SK-N-SH treated with all-trans-retinoic acid at 6 μM for 48 hours (cell line): ENCODE measurements around the gene DPF3.

Source experiments
- ATAC-seq: fragments of 200-7000 bp; cut with Tn5 transposase; 3 replicates; pipeline ENCODE4 v1.9.1; 2020; ENCODE audit warnings: mild to moderate bottlenecking, moderate library complexity
- ARNTL ChIP-seq: fragments of 450-650 bp; formaldehyde crosslinking; IDR thresholded peaks from 2 replicates; pipeline ENCODE4 v1.5.0; 2020; ENCODE audit warnings: low read depth, mild to moderate bottlenecking, moderate library complexity, borderline replicate concordance
- BACH2 ChIP-seq: fragments of 250-450 bp; sonication (Bioruptor Pico); IDR thresholded peaks from 2 replicates; pipeline ENCODE4 v1.9.0; 2021; ENCODE audit warnings: mild to moderate bottlenecking, borderline replicate concordance
- CSDC2 ChIP-seq: fragments of 250-450 bp; sonication (Bioruptor Pico); IDR thresholded peaks from 2 replicates; pipeline ENCODE4 v1.5.0; 2020; ENCODE audit warnings: mild to moderate bottlenecking, moderate library complexity
- ESRRG ChIP-seq: fragments of 250-450 bp; sonication (Bioruptor Pico); IDR thresholded peaks from 2 replicates; pipeline ENCODE4 v1.6.1; 2021; ENCODE audit warnings: mild to moderate bottlenecking
- GLIS3 ChIP-seq: fragments of 250-450 bp; sonication (Bioruptor Pico); IDR thresholded peaks from 2 replicates; pipeline ENCODE4 v1.5.0; 2020; ENCODE audit warnings: mild to moderate bottlenecking, moderate library complexity
- ISL1 ChIP-seq: fragments of 250-450 bp; sonication (Bioruptor Pico); IDR thresholded peaks from 2 replicates; pipeline ENCODE4 v2.1.2; 2022; ENCODE audit warnings: mild to moderate bottlenecking, moderate library complexity
- OSR1 ChIP-seq: fragments of 250-450 bp; sonication (Bioruptor Pico); IDR thresholded peaks from 2 replicates; pipeline ENCODE4 v1.8.0; 2022; ENCODE audit warnings: moderate library complexity, mild to moderate bottlenecking, inconsistent platforms
- PATZ1 ChIP-seq: fragments of 250-450 bp; sonication (Bioruptor Pico); IDR thresholded peaks from 2 replicates; pipeline ENCODE4 v1.8.0; 2020; ENCODE audit warnings: mild to moderate bottlenecking, moderate library complexity, borderline replicate concordance
- RARB ChIP-seq: fragments of 250-450 bp; sonication (Bioruptor Pico); IDR thresholded peaks from 2 replicates; pipeline ENCODE4 v1.8.0; 2021; ENCODE audit warnings: mild to moderate bottlenecking, moderate library complexity
- SNAI2 ChIP-seq: fragments of 250-450 bp; sonication (Bioruptor Pico); IDR thresholded peaks from 2 replicates; pipeline ENCODE4 v1.5.0; 2020; ENCODE audit warnings: mild to moderate bottlenecking, moderate library complexity
- TCF4 ChIP-seq: fragments of 250-450 bp; sonication (Bioruptor Pico); IDR thresholded peaks from 2 replicates; pipeline ENCODE4 v1.8.0; 2021; ENCODE audit warnings: mild to moderate bottlenecking, moderate library complexity, borderline replicate concordance
- TSHZ2 ChIP-seq: fragments of 250-450 bp; sonication (Bioruptor Pico); IDR thresholded peaks from 2 replicates; pipeline ENCODE4 v1.5.0; 2020; ENCODE audit warnings: mild to moderate bottlenecking, moderate library complexity
- ZC3H10 ChIP-seq: fragments of 250-450 bp; sonication (Bioruptor Pico); IDR thresholded peaks from 2 replicates; pipeline ENCODE4 v1.5.1; 2021; ENCODE audit warnings: mild to moderate bottlenecking, moderate library complexity
- ZFP3 ChIP-seq: fragments of 250-450 bp; sonication (Bioruptor Pico); IDR thresholded peaks from 2 replicates; pipeline ENCODE4 v1.5.0; 2020; ENCODE audit warnings: mild to moderate bottlenecking, moderate library complexity
- ZFP30 ChIP-seq: fragments of 450-650 bp; formaldehyde crosslinking; IDR thresholded peaks from 2 replicates; pipeline ENCODE4 v1.5.0; 2022; ENCODE audit warnings: mild to moderate bottlenecking, moderate library complexity
- ZNF565 ChIP-seq: fragments of 450-650 bp; formaldehyde crosslinking; conservative IDR thresholded peaks from 2 replicates; pipeline ENCODE4 v1.5.0; 2020; ENCODE audit warnings: low read depth, mild to moderate bottlenecking, moderate library complexity
- ZNF70 ChIP-seq: fragments of 450-650 bp; formaldehyde crosslinking; IDR thresholded peaks from 2 replicates; pipeline ENCODE4 v1.5.0; 2020; ENCODE audit warnings: mild to moderate bottlenecking, moderate library complexity
- ZNF8 ChIP-seq: fragments of 450-650 bp; formaldehyde crosslinking; IDR thresholded peaks from 2 replicates; pipeline ENCODE4 v1.5.0; 2020; ENCODE audit warnings: mild to moderate bottlenecking, moderate library complexity
- TF ChIP-seq, protein P1 (sequence below): fragments of 250-450 bp; sonication (Bioruptor Pico); IDR thresholded peaks from 2 replicates; pipeline ENCODE4 v1.5.1; 2021; ENCODE audit warnings: mild to moderate bottlenecking, moderate library complexity

The DPF3 gene

DNA sequence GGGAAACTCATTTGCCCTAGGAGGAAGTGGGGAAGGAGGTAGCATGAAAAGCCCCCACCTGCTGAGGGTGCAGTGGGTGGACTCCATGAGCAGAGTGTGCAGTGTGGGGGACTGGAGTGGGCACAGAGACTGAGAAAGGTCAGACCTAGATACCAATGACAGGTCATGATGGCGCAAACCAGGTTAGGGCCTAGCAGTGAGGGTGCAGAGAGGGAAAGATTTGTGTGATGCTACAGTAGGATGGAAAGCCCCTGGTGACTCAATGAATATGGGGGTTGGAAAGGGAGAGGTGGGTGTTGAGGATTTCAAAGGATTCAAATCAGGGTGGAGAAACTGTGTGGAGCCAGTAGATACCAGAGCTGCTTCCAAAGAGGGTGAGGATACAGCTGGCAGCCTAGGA lies 319.2 kb downstream of the DPF3 start:
- no peak for TF ChIP-seq SNAI2 (CRISPR knock-in tag)
- TF ChIP-seq RARB (CRISPR knock-in tag) = no peak
- TF ChIP-seq ZC3H10 = no peak
- no peak for TF ChIP-seq ZNF565 (CRISPR knock-in tag)
- TF ChIP-seq ZFP30 (CRISPR knock-in tag) = no peak
- TF ChIP-seq ARNTL = no peak
- TF ChIP-seq TCF4 (CRISPR knock-in tag) = no peak
- TF ChIP-seq BACH2 (CRISPR knock-in tag) = no peak
- TF ChIP-seq PATZ1 = no peak
- TF ChIP-seq GLIS3 (CRISPR knock-in tag) = no peak
- TF ChIP-seq ZFP3 (CRISPR knock-in tag) = no peak
- TF ChIP-seq, protein P1, sequence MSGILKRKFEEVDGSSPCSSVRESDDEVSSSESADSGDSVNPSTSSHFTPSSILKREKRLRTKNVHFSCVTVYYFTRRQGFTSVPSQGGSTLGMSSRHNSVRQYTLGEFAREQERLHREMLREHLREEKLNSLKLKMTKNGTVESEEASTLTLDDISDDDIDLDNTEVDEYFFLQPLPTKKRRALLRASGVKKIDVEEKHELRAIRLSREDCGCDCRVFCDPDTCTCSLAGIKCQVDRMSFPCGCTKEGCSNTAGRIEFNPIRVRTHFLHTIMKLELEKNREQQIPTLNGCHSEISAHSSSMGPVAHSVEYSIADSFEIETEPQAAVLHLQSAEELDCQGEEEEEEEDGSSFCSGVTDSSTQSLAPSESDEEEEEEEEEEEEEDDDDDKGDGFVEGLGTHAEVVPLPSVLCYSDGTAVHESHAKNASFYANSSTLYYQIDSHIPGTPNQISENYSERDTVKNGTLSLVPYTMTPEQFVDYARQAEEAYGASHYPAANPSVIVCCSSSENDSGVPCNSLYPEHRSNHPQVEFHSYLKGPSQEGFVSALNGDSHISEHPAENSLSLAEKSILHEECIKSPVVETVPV (CRISPR knock-in tag) = no peak
- TF ChIP-seq CSDC2 (CRISPR knock-in tag) = no peak
- TF ChIP-seq, all 23 proteins: peak for 0
- ATAC-seq = no peak

DNA sequence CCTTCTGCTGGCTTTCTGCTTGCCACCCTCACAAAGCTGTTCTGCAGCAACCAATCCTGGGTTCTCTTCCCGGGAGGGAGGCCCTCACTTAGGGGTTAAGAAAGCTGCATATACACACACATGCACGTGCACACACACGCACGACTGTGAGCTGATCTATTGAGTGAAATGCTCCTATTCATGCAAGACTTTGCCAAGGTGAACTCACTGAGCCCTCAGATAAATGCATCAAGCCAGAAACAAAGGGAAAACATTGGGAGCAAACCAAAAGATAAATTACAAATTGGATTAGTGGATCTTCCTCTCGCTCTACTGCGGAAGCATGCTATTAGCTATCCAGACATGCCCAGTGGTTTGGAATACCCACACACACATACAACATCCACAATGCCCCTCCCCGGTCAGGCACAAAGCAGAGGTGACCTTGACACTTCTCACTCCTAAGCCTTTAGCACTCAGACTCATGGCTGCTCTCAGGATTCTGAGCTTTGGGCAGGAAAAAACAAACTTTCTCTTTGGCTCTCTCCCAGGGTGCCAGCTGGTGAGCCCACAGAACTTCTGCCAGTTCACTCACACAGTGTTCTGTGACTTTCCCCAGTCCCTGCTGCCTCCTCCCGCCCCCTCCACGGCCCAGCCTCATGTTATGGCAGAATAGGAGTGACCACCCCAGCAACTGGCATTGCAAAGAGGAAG lies 320.0 kb downstream of the DPF3 start:
- TF ChIP-seq ZFP30 (CRISPR knock-in tag) = no peak
- no peak for TF ChIP-seq ZNF70 (CRISPR knock-in tag)
- no peak for TF ChIP-seq OSR1 (CRISPR knock-in tag)
- no peak for TF ChIP-seq ZC3H10
- TF ChIP-seq ZNF565 (CRISPR knock-in tag) = no peak
- TF ChIP-seq ISL1 (CRISPR knock-in tag) = no peak
- no peak for TF ChIP-seq PATZ1
- TF ChIP-seq ZFP3 (CRISPR knock-in tag) = no peak
- TF ChIP-seq GLIS3 (CRISPR knock-in tag) = no peak
- TF ChIP-seq TSHZ2 = no peak
- no peak for TF ChIP-seq ESRRG (CRISPR knock-in tag)
- no peak for TF ChIP-seq ZNF8
- TF ChIP-seq SNAI2 (CRISPR knock-in tag) = no peak
- ATAC-seq = no peak
